Kidney epithelial cell (primary cell): ENCODE measurements around the gene TINAG. TPM values are rescaled to one million over a fixed set of nuclear protein-coding genes. Genes with fewer than 3 reads are reported as not detected.

Source experiments
- DNase-seq: peaks from one replicate; pipeline ENCODE4 v3.0.0-alpha.2; 2010; ENCODE audit warnings: low read depth
- H3K27me3 ChIP-seq: 2 replicates; pipeline ENCODE4 v1.6.0; 2011; ENCODE audit warnings: low read length; ENCODE audit not compliant: control insufficient read depth, insufficient read depth
- H3K36me3 ChIP-seq: 2 replicates; pipeline ENCODE4 v1.5.1; 2011; ENCODE audit warnings: low read length; ENCODE audit not compliant: control insufficient read depth, insufficient read depth
- H3K4me3 ChIP-seq: 2 replicates; pipeline ENCODE4 v1.5.1; 2011; ENCODE audit warnings: low read depth, mild to moderate bottlenecking, control low read depth, low read length
- CTCF ChIP-seq: IDR thresholded peaks from 2 replicates; pipeline ENCODE4 v1.5.1; 2011; ENCODE audit warnings: mild to moderate bottlenecking, moderate library complexity, low read length, control low read depth, inconsistent platforms; ENCODE audit not compliant: insufficient read depth, poor library complexity, severe bottlenecking
- total RNA-seq: library from RNA; depleted of rRNA; stranded (reverse); fragments of >200 nt; gene quantifications from 2 replicates; pipeline ENCODE4 v1.2.3, GENCODE V29; 2015

TINAG gene
- total RNA-seq, 1 donor from 2014 or later, result 1.3 TPM

GRCh38 chr6:54377776-54378175 lies 69.5 kb downstream of the TINAG start:
- no peaks in the 10 kb centered on the region for H3K36me3 ChIP-seq
- no peak for TF ChIP-seq CTCF

GRCh38 chr6:54386295-54386694 lies 78.1 kb downstream of the TINAG start:
- Histone ChIP-seq H3K4me3 (no peak overlapping the region), H3K36me3 (no peaks in the 10 kb centered on the region), H3K27me3 (no peaks in the 10 kb centered on the region)
- no peak for TF ChIP-seq CTCF
- DNase-seq, result no peak

More at GRCh38 chr6:54377776-54378175, 69.5 kb downstream of the TINAG start:
- H3K27me3 ChIP-seq, result no peaks in the 10 kb centered on the region
- H3K4me3 ChIP-seq, result no peak overlapping the region
- no peak for DNase-seq

GRCh38 chr6:54390362-54390761 lies 82.1 kb downstream of the TINAG start:
- no peak for DNase-seq
- no peak overlapping the region for H3K4me3 ChIP-seq
- no peaks in the 10 kb centered on the region for H3K36me3 ChIP-seq
- TF ChIP-seq CTCF, result no peak
- no peaks in the 10 kb centered on the region for H3K27me3 ChIP-seq

- TF ChIP-seq CTCF, result no peak
- no peak overlapping the region for H3K4me3 ChIP-seq
- no peaks in the 10 kb centered on the region for H3K36me3 ChIP-seq
- no peak for DNase-seq
- H3K27me3 ChIP-seq, result no peaks in the 10 kb centered on the region
Measured at GRCh38 chr6:54391577-54391976, 83.3 kb downstream of the TINAG start.

GRCh38 chr6:54403096-54403495 lies 94.9 kb downstream of the TINAG start:
- TF ChIP-seq CTCF, result no peak

GRCh38 chr6:54404791-54405190 lies 96.5 kb downstream of the TINAG start:
- Histone ChIP-seq H3K27me3 (no peaks in the 10 kb centered on the region), H3K4me3 (no peak overlapping the region), H3K36me3 (no peaks in the 10 kb centered on the region)
- no peak for DNase-seq
- TF ChIP-seq CTCF, result no peak

More at GRCh38 chr6:54403096-54403495, 94.9 kb downstream of the TINAG start:
- no peaks in the 10 kb centered on the region for H3K27me3 ChIP-seq
- H3K4me3 ChIP-seq, result no peak overlapping the region
- no peaks in the 10 kb centered on the region for H3K36me3 ChIP-seq
- no peak for DNase-seq
